Large intestine (tissue), 3 donors: ENCODE measurements around the gene IKBKE. TPM values are rescaled to one million over a fixed set of nuclear protein-coding genes. Genes with fewer than 3 reads are reported as not detected.

Source experiments
- DNase-seq, 2 donors: peaks; one replicate each; pipeline versions ENCODE4 v3.0.0 to v3.0.0-alpha.2; 2013
- H3K27ac ChIP-seq: one replicate; pipeline ENCODE4 v1.5.1; 2013; ENCODE audit warnings: low read length
- H3K27me3 ChIP-seq: 2 replicates; pipeline ENCODE4 v1.6.1; 2013; ENCODE audit warnings: low read length; ENCODE audit not compliant: control insufficient read depth, insufficient read depth
- H3K36me3 ChIP-seq: 2 replicates; pipeline ENCODE4 v1.6.1; 2013; ENCODE audit warnings: low read length; ENCODE audit not compliant: control insufficient read depth, insufficient read depth
- H3K4me1 ChIP-seq: one replicate; pipeline ENCODE4 v1.6.1; 2013; ENCODE audit warnings: low read length; ENCODE audit not compliant: control insufficient read depth, insufficient read depth
- H3K4me3 ChIP-seq: one replicate; pipeline ENCODE4 v1.5.1; 2013; ENCODE audit warnings: low read length
- H3K9me3 ChIP-seq: one replicate; pipeline ENCODE4 v1.6.1; 2013; ENCODE audit warnings: mild to moderate bottlenecking, low read depth, low read length, moderate library complexity; ENCODE audit not compliant: control insufficient read depth
- WGBS: methylation state at CpG from one replicate; pipeline ENCODE4 v1.1.5; 2013; ENCODE audit warnings: low lambda C conversion rate; ENCODE audit not compliant: insufficient coverage; 5-methylcytosine and 5-hydroxymethylcytosine counted together
- polyA plus RNA-seq: library from polyadenylated mRNA; unstranded; fragments of 120-200 nt; gene quantifications from one replicate; pipeline ENCODE4 v1.2.1, GENCODE V29; 2013

The IKBKE gene
- polyA plus RNA-seq, 1 donor, result 7.5 TPM

GRCh38 chr1:206441336-206441967 lies 28.8 kb upstream of the IKBKE start:
- Histone ChIP-seq H3K27ac (no peak overlapping the region), H3K36me3 (peaks cover 39% of the 10 kb centered on the region), H3K4me1 (no peaks in the 10 kb centered on the region), H3K4me3 (no peak overlapping the region), H3K27me3 (no peaks in the 10 kb centered on the region), H3K9me3 (no peaks in the 10 kb centered on the region)
- DNase-seq, result no peak
- 100% methylated on average over 1 of the region's 7 CpGs for WGBS

DNA sequence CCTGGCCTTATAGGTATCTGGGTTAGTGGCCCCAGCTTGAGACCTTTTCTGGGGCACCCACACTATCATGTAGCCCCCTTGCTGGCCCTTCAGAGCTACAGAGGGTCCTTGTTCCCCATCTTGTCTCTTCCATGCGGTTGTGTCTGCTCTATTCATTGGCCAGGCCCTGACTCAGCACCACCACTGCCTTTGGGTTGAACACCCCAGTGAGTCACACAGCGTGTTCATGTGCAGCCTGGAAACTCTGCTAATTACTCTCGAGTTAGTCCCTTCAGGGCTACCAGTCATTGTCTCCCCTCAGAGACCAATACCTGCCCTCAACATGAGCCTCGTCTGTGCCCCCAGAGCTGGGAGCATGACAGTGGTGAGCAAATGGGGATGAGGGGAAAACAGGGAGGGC lies 28.2 kb upstream of the IKBKE start:
- H3K27me3 ChIP-seq, result no peaks in the 10 kb centered on the region
- no CpG with 5 or more reads among the region's 4 CpGs for WGBS
- H3K9me3 ChIP-seq, result no peaks in the 10 kb centered on the region
- H3K27ac ChIP-seq, result no peak overlapping the region
- DNase-seq, result no peak
- peaks cover 38% of the 10 kb centered on the region for H3K36me3 ChIP-seq
- no peaks in the 10 kb centered on the region for H3K4me1 ChIP-seq
- H3K4me3 ChIP-seq, result no peak overlapping the region

DNA sequence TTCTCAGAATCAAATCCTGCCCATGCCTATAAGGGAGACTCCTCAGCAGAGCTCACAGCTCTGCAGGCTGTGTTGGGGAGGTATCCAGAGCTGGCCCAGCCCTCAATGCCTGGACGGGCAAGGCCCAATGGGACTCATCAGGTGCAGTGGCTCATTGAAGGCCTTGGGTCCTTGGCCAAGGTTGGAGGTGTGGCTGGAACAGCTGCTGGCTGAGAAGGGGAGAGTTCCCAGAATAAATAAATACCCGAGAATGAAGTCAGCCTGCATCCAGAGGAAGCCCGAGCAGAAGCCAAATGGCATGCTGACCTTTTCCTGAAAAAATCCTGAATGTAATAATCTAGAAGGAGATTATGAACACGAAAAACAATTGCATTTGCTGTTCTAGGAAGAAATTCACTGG lies 25.2 kb upstream of the IKBKE start:
- 70% methylated on average over 3 of the region's 4 CpGs for WGBS
- Histone ChIP-seq H3K27ac (no peak overlapping the region), H3K4me1 (no peaks in the 10 kb centered on the region), H3K9me3 (no peaks in the 10 kb centered on the region), H3K4me3 (no peak overlapping the region), H3K36me3 (peaks cover 26% of the 10 kb centered on the region), H3K27me3 (no peaks in the 10 kb centered on the region)
- DNase-seq, result no peak

GRCh38 chr1:206445911-206446356 lies 24.3 kb upstream of the IKBKE start:
- H3K27me3 ChIP-seq, result no peaks in the 10 kb centered on the region
- no peak for DNase-seq
- WGBS, result no CpG with 5 or more reads among the region's 8 CpGs

DNA sequence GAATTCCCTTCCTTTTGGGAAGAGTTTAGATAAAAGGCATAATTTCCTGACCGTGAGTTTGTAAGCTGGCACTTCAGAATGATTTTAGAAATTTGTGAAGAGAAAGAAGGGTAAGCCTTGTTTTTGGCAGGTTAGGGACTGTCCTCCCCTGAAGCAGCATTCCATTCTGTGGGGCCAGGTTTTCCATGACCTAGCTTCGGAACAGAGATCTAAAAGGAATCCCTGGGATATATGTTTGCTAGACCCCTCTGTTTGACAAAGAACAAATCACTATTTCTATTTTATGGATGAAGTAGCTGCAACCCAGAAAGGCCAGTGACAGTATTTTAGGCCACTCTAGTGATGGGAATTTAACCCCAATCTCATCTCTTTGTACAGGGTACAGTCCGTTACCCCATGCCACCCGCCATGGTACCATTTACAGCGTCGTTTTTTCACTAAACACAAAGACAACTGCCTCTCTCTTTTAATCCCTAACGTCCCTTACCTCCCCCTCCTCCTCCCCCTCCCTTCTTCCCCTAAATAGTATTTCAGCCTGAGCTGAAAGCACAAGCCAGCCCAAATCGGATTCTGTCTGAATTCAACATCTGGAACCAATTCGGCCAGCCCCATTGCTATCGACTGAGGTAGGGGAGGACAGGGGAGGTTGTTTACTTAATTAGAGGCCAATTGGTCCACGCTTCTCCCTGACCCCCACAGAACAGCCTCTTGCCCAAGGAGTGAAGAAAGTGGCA lies 23.4 kb upstream of the IKBKE start:
- Histone ChIP-seq H3K4me3 (no peak overlapping the region), H3K36me3 (peaks cover 33% of the 10 kb centered on the region), H3K27me3 (no peaks in the 10 kb centered on the region), H3K9me3 (no peaks in the 10 kb centered on the region), H3K4me1 (no peaks in the 10 kb centered on the region), H3K27ac (no peak overlapping the region)
- no peak for DNase-seq
- WGBS, result 93% methylated on average over 4 of the region's 11 CpGs

More at GRCh38 chr1:206445911-206446356, 24.3 kb upstream of the IKBKE start:
- H3K9me3 ChIP-seq, result no peaks in the 10 kb centered on the region
- H3K4me1 ChIP-seq, result no peaks in the 10 kb centered on the region
- no peak overlapping the region for H3K4me3 ChIP-seq
- peaks cover 33% of the 10 kb centered on the region for H3K36me3 ChIP-seq
- no peak overlapping the region for H3K27ac ChIP-seq

GRCh38 chr1:206447422-206447765 lies 22.9 kb upstream of the IKBKE start:
- no peaks in the 10 kb centered on the region for H3K9me3 ChIP-seq
- no peak for DNase-seq
- no peaks in the 10 kb centered on the region for H3K27me3 ChIP-seq

GRCh38 chr1:206447792-206448191 lies 22.5 kb upstream of the IKBKE start:
- H3K27ac ChIP-seq, result no peak overlapping the region
- no peak for DNase-seq
- no CpG with 5 or more reads among the region's 4 CpGs for WGBS
- no peak overlapping the region for H3K4me3 ChIP-seq
- peaks cover 28% of the 10 kb centered on the region for H3K36me3 ChIP-seq
- H3K4me1 ChIP-seq, result no peaks in the 10 kb centered on the region
- no peaks in the 10 kb centered on the region for H3K27me3 ChIP-seq
- no peaks in the 10 kb centered on the region for H3K9me3 ChIP-seq

More at GRCh38 chr1:206447422-206447765, 22.9 kb upstream of the IKBKE start:
- H3K4me3 ChIP-seq, result no peak overlapping the region
- H3K27ac ChIP-seq, result no peak overlapping the region
- no peaks in the 10 kb centered on the region for H3K4me1 ChIP-seq
- WGBS, result no CpG with 5 or more reads among the region's 3 CpGs
- H3K36me3 ChIP-seq, result peaks cover 28% of the 10 kb centered on the region

DNA sequence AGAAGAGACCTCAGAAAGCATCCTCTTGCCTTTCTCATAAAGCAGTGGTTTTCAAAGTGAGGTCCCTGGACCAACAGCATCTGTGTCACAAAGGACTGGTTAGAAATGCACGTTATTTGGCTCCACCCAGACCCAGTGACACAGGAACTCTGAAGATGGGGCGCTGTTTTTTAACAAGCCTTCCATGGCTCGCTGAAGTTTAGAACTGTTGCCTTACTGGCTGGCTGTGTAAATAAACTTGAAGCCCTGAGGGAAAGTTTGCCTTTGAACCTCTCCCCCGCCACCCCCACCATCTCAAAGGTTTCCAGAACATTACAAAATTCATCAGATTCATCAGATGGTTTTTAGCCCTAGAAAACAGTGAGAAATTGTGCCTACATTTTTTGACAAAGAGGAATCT lies 21.8 kb upstream of the IKBKE start:
- peaks cover 32% of the 10 kb centered on the region for H3K36me3 ChIP-seq
- H3K9me3 ChIP-seq, result no peaks in the 10 kb centered on the region
- DNase-seq, result no peak
- H3K27ac ChIP-seq, result no peak overlapping the region
- no CpG with 5 or more reads among the region's 4 CpGs for WGBS
- no peaks in the 10 kb centered on the region for H3K27me3 ChIP-seq
- no peak overlapping the region for H3K4me3 ChIP-seq
- H3K4me1 ChIP-seq, result no peaks in the 10 kb centered on the region

- WGBS, result 17% methylated on average over 1 of the region's 1 CpG
- H3K27ac ChIP-seq, result no peak overlapping the region
- DNase-seq, result no peak
- H3K27me3 ChIP-seq, result no peaks in the 10 kb centered on the region
- H3K36me3 ChIP-seq, result peaks cover 35% of the 10 kb centered on the region
- no peaks in the 10 kb centered on the region for H3K4me1 ChIP-seq
- no peaks in the 10 kb centered on the region for H3K9me3 ChIP-seq
- no peak overlapping the region for H3K4me3 ChIP-seq
These were observed 20.7 kb upstream of the IKBKE start for GRCh38 chr1:206449565-206449964.

- no peak overlapping the region for H3K4me3 ChIP-seq
These were observed 20.0 kb upstream of the IKBKE start for GRCh38 chr1:206450281-206450680.

More at GRCh38 chr1:206450281-206450680, 20.0 kb upstream of the IKBKE start:
- Histone ChIP-seq H3K27me3 (no peaks in the 10 kb centered on the region), H3K4me1 (no peaks in the 10 kb centered on the region), H3K36me3 (peaks cover 34% of the 10 kb centered on the region), H3K27ac (no peak overlapping the region), H3K9me3 (no peaks in the 10 kb centered on the region)
- no peak for DNase-seq
- WGBS, result 100% methylated on average over 3 of the region's 12 CpGs
